ENCODE measurements around the gene COL4A2.

DNA sequence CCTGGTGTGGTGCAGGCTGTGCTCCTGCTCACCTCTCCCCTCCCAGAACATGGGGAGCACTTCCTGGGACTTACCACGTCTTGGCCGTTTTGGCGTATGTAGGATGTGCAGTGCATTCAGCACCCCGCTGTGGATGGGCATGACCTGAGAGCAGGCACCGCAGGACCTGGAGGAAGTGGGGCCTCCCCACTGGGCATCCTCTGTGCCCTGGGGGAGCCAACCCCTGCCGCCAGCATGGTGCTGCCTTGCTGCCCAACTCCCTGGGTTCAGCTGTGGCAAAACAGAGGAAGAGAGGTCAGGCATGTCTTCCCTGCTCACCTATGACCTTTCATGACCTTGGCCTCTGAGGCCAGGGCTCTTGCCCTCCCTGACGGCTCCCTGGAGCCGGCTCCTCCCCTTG is 150.9 kb downstream of the COL4A2 start:
- TF ChIP-seq, protein P1, sequence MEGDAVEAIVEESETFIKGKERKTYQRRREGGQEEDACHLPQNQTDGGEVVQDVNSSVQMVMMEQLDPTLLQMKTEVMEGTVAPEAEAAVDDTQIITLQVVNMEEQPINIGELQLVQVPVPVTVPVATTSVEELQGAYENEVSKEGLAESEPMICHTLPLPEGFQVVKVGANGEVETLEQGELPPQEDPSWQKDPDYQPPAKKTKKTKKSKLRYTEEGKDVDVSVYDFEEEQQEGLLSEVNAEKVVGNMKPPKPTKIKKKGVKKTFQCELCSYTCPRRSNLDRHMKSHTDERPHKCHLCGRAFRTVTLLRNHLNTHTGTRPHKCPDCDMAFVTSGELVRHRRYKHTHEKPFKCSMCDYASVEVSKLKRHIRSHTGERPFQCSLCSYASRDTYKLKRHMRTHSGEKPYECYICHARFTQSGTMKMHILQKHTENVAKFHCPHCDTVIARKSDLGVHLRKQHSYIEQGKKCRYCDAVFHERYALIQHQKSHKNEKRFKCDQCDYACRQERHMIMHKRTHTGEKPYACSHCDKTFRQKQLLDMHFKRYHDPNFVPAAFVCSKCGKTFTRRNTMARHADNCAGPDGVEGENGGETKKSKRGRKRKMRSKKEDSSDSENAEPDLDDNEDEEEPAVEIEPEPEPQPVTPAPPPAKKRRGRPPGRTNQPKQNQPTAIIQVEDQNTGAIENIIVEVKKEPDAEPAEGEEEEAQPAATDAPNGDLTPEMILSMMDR (tag by site-specific recombination; IDR thresholded peaks at IDR 0.05): no peak
- TF ChIP-seq ZNF843 (tag by site-specific recombination; IDR thresholded peaks at IDR 0.05): no peak
- no peak for TF ChIP-seq ZNF23 (tag by site-specific recombination; IDR thresholded peaks at IDR 0.05; ENCODE audit: borderline replicate concordance)
- no peak for TF ChIP-seq ZBTB1 (tag by site-specific recombination; IDR thresholded peaks at IDR 0.05)
- no peak for TF ChIP-seq ZNF140 (tag by site-specific recombination; IDR thresholded peaks at IDR 0.05)
- TF ChIP-seq, protein P2, sequence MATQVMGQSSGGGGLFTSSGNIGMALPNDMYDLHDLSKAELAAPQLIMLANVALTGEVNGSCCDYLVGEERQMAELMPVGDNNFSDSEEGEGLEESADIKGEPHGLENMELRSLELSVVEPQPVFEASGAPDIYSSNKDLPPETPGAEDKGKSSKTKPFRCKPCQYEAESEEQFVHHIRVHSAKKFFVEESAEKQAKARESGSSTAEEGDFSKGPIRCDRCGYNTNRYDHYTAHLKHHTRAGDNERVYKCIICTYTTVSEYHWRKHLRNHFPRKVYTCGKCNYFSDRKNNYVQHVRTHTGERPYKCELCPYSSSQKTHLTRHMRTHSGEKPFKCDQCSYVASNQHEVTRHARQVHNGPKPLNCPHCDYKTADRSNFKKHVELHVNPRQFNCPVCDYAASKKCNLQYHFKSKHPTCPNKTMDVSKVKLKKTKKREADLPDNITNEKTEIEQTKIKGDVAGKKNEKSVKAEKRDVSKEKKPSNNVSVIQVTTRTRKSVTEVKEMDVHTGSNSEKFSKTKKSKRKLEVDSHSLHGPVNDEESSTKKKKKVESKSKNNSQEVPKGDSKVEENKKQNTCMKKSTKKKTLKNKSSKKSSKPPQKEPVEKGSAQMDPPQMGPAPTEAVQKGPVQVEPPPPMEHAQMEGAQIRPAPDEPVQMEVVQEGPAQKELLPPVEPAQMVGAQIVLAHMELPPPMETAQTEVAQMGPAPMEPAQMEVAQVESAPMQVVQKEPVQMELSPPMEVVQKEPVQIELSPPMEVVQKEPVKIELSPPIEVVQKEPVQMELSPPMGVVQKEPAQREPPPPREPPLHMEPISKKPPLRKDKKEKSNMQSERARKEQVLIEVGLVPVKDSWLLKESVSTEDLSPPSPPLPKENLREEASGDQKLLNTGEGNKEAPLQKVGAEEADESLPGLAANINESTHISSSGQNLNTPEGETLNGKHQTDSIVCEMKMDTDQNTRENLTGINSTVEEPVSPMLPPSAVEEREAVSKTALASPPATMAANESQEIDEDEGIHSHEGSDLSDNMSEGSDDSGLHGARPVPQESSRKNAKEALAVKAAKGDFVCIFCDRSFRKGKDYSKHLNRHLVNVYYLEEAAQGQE (tag by site-specific recombination; IDR thresholded peaks at IDR 0.05): no peak
- no peak for TF ChIP-seq ZNF274 (IDR thresholded peaks at IDR 0.05; ENCODE audit: low read length)
- TF ChIP-seq ZNF274 (tag by site-specific recombination; IDR thresholded peaks at IDR 0.05; ENCODE audit: borderline replicate concordance): no peak
- TF ChIP-seq ZNF785 (tag by site-specific recombination; IDR thresholded peaks at IDR 0.05): no peak
- TF ChIP-seq ZNF501 (tag by site-specific recombination; IDR thresholded peaks at IDR 0.05): no peak
- TF ChIP-seq KLF16 (tag by site-specific recombination; IDR thresholded peaks at IDR 0.05): no peak
